ENCODE measurements around the gene TSPAN11. TPM values are rescaled to one million over a fixed set of nuclear protein-coding genes. Genes with fewer than 3 reads are reported as not detected.
"Not testable (repeated sequence)": the region's sequence is repeated elsewhere in the genome, so short reads cannot be mapped to it uniquely, and the experiment has no call there.

The TSPAN11 gene
- total and polyA plus RNA-seq, 2 of the 8 experiments (the other 6 are each of a cell fraction or from before 2014, with no cell fraction given) = 3.9 to 8.2 TPM

GRCh38 chr12:31012567-31012891, 86.0 kb downstream of the TSPAN11 start:
- H3K4ac ChIP-seq (replicated peaks; ENCODE audit: insufficient read length, low read depth, low read length); H2BK120ac ChIP-seq (replicated peaks; ENCODE audit: low read depth, low read length); H2BK12ac ChIP-seq (ENCODE audit: low read depth, low read length); H3K79me2 ChIP-seq (ENCODE audit: control insufficient read depth in 1 of 2, insufficient read depth in 2 of 2, low read length in 2 of 2); H2BK15ac ChIP-seq (ENCODE audit: low read length); H2BK20ac ChIP-seq (ENCODE audit: low read length); H3K9ac ChIP-seq (replicated peaks in 1 of 4; ENCODE audit: extremely low read depth in 1 of 4, low read depth in 3 of 4, low read length in 3 of 4); H3K4me3 ChIP-seq (ENCODE audit: extremely low read depth in 1 of 4, insufficient read depth in 2 of 4, low read depth in 3 of 4, low read length in 4 of 4); H3K27ac ChIP-seq (ENCODE audit: low read depth, low read length); H4K8ac ChIP-seq (ENCODE audit: extremely low read depth, insufficient read depth, low read length); POLR2A ChIA-PET (ENCODE audit: partially characterized antibody); H4K5ac ChIP-seq (ENCODE audit: insufficient read length, low read depth, low read length); H3K23ac ChIP-seq (ENCODE audit: insufficient read length); H3K79me1 ChIP-seq (ENCODE audit: low read depth, low read length); H3K56ac ChIP-seq (replicated peaks; ENCODE audit: insufficient read length, low read depth, low read length); DNase-seq (ENCODE audit: low read depth in 1 of 2, low spot score in 2 of 2); H3K4me2 ChIP-seq (ENCODE audit: insufficient read depth in 1 of 2, low read depth in 2 of 2, low read length in 2 of 2); H3K36me3 ChIP-seq (ENCODE audit: control insufficient read depth in 2 of 4, insufficient read depth in 4 of 4, low read length in 3 of 4); H3K4me1 ChIP-seq (replicated peaks in 1 of 4; ENCODE audit: control insufficient read depth in 3 of 4, insufficient read depth in 4 of 4, low read length in 3 of 4); H2BK5ac ChIP-seq (ENCODE audit: low read depth, low read length); H4K20me1 ChIP-seq (replicated peaks in 1 of 2; ENCODE audit: control insufficient read depth in 1 of 2, insufficient read depth in 2 of 2, low read length in 2 of 2); H2AK5ac ChIP-seq (ENCODE audit: low read depth, low read length); FAIRE-seq; H4K91ac ChIP-seq (replicated peaks; ENCODE audit: insufficient read length, low read length); H3K9me3 ChIP-seq (ENCODE audit: insufficient read depth in 2 of 2, low read depth in 1 of 2, low read length in 1 of 2); H2AFZ ChIP-seq (ENCODE audit: low read length); H3K18ac ChIP-seq (ENCODE audit: extremely low read depth, low read length); H3K14ac ChIP-seq (ENCODE audit: insufficient read length); H3K23me2 ChIP-seq (ENCODE audit: low read depth, low read length); H3K27me3 ChIP-seq (replicated peaks in 1 of 4; ENCODE audit: control insufficient read depth in 3 of 4, extremely low read depth in 1 of 4, insufficient read depth in 3 of 4, low read length in 3 of 4): not testable (repeated sequence)
- CTCF ChIA-PET (ENCODE audit: partially characterized antibody) = interaction anchor here (0.7 to 3.3 kb wide), 5 partner anchors 10 to 242 kb away, joined by 3 to 14 read pairs (median 7); no protein-coding TSS in a partner anchor
- WGBS, 2 experiments (ENCODE audit: extremely low coverage in 1 of 2, insufficient coverage in 1 of 2, insufficient read length in 1 of 2, insufficient replicate concordance in 2 of 2, low coverage in 1 of 2, low lambda C conversion rate in 2 of 2, missing lambda C conversion rate in 1 of 2) = 92% methylated on average over 7 of the region's 7 CpGs; no CpG with 5 or more reads in 1 of the 2 experiments

All from H1 (cell line).